ENCODE measurements around the gene BARX2.

BARX2 gene

DNA sequence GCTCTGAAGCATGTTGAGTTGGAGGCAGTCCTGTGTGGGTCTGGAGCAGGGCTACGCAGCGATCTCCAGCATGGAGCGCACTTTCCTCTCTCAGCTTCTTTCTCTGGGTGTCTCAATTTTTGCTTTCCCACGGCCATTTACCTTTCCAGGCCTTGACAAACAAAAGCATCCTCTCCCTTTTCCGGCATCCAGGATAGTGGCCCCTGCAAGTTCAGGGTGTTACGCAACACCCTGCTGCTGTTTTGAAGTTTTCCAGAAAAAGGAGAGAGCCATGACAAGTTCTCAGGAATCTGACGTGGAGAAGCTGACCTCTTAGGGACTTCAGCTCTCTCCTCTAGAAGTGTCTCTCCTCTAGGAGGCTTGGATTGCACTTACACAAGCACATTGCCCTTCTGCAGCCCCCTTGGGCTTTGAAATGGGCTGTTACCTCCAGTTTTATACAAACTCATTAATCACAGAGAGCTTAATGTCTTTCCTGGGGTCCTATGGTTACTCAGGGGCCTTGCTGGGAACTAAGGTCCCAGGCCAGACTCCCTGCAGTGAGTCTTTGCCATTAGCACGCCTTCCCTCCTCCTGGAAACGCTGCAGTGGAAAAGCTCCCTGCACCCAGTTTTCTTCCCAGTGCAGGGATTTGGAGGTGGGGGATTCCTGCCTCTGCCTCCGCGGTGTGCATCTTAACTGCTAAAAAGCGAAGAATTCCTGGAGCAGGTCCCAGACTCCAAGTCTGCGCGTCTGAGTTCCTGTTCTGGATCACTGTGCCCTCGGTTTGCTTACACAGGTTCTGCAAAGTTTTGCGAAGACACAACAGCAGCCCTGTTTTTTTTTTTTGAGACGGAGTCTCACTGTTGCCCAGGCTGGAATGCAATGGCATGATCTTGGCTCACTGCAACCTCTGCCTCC is 80.4 kb downstream of the BARX2 start:
- Mint-ChIP-seq H3K27me3 (no peaks in the 10 kb centered on the region), H3K9me3 (peaks cover 2% of the 10 kb centered on the region), H3K36me3 (ENCODE audit: insufficient read depth) (no peaks in the 10 kb centered on the region), H3K4me3 (no peak overlapping the region), H3K27ac (ENCODE audit: low read depth) (no peak overlapping the region), H3K4me1 (no peaks in the 10 kb centered on the region)
- DNase-seq (ENCODE audit: low spot score in 2 of 2) (no peak), ATAC-seq (replicated peaks; ENCODE audit: extremely low read depth, poor library complexity, severe bottlenecking) (no peak)

DNA sequence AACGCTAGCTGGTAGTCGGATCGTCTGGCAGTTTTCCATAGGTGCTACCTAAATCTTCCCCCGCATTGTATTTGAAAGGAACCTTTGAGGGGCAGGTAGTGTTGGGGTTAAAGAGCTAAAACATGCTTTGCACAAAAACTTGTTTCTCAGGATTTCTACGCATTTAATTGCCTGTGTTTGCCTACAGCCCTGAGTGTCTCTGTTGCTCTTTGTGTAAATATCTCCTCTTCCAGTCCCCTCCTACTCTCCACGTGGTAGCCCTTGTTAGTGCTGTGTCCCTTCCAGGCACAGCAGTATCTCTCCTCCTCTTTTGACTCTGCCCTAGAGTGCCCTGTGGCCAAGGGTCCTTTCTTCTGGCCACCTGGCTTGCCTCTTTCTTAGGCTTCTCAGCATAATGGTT is 81.7 kb downstream of the BARX2 start:
- Mint-ChIP-seq H3K27me3 (no peaks in the 10 kb centered on the region), H3K4me1 (no peaks in the 10 kb centered on the region), H3K36me3 (ENCODE audit: insufficient read depth) (no peaks in the 10 kb centered on the region), H3K9me3 (no peaks in the 10 kb centered on the region), H3K4me3 (no peak overlapping the region), H3K27ac (ENCODE audit: low read depth) (no peak overlapping the region)
- ATAC-seq (replicated peaks; ENCODE audit: extremely low read depth, poor library complexity, severe bottlenecking) (no peak), DNase-seq (ENCODE audit: low spot score in 2 of 2) (no peak)

DNA sequence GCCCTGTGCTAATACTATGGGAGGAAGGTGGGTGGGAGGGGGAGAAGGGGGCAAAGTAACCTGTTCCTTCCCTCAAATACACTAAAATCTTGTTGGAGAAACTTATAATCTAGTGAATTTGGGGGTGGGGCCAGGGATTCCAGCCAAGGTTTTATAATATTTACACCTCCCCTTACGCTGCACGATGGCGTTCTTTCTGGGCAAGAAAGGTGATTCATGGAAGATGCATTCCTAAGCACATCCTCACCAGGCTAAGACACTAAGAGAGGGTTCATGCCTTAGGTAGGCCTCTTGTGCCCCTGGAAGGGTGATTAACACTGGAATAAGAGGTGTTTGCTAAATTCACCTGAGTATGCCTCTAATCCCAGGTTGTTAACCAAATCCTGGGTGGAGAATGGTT is 82.6 kb downstream of the BARX2 start:
- ATAC-seq (replicated peaks; ENCODE audit: extremely low read depth, poor library complexity, severe bottlenecking) (no peak), DNase-seq (ENCODE audit: low spot score in 2 of 2) (no peak)
- Mint-ChIP-seq H3K9me3 (no peaks in the 10 kb centered on the region), H3K27ac (ENCODE audit: low read depth) (no peak overlapping the region), H3K4me1 (no peaks in the 10 kb centered on the region), H3K36me3 (ENCODE audit: insufficient read depth) (no peaks in the 10 kb centered on the region), H3K27me3 (no peaks in the 10 kb centered on the region), H3K4me3 (no peak overlapping the region)

DNA sequence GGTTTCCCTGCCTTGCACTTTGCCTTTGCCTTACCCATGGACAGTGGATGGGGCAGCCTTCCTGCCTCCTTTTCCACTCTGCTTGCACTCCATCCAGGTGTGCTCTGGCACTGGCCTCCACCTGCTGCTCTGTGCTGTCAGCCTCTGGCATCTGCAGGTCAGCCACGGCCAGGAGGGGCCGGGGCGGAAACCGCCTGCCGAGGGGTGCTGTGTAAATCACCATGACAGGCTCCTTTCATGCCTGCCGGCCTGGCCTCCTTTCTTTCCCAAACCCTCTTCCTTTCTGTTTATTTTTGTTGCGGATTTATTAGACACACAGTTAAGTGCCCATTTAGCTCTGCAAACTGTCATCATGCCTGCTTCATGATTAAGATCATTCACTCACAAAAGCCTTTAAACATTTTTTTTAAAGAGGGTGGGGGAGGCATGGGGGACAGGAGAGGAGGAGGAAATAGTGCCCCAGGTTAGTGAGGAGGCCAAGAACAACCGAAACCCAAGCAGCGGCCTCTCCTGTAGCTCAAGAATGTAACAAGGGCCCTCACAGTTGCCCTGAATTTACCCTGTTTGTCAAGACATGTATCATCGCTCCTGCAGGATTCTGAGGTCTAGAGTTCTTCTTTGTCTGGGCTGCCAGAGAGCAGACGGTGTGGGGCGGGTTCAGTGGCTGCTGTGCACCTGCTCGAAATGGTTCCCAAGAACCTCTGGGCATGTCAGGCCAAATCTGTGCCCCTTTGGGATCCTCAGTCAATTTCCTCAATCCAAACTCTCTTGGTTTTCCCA is 83.3 kb downstream of the BARX2 start:
- no peak for DNase-seq (ENCODE audit: low spot score in 2 of 2)
- Mint-ChIP-seq H3K4me3 (no peak overlapping the region), H3K4me1 (no peaks in the 10 kb centered on the region), H3K27ac (ENCODE audit: low read depth) (no peak overlapping the region), H3K36me3 (ENCODE audit: insufficient read depth) (no peaks in the 10 kb centered on the region), H3K9me3 (no peaks in the 10 kb centered on the region), H3K27me3 (no peaks in the 10 kb centered on the region)
- no peak for ATAC-seq (replicated peaks; ENCODE audit: extremely low read depth, poor library complexity, severe bottlenecking)

GRCh38 chr11:129460714-129461113 is 85.1 kb downstream of the BARX2 start:
- Mint-ChIP-seq H3K27me3 (no peaks in the 10 kb centered on the region), H3K27ac (ENCODE audit: low read depth) (no peak overlapping the region), H3K9me3 (no peaks in the 10 kb centered on the region), H3K4me1 (no peaks in the 10 kb centered on the region), H3K4me3 (no peak overlapping the region), H3K36me3 (ENCODE audit: insufficient read depth) (no peaks in the 10 kb centered on the region)
- no peak for ATAC-seq (replicated peaks; ENCODE audit: extremely low read depth, poor library complexity, severe bottlenecking)
- DNase-seq (ENCODE audit: low spot score in 2 of 2) = no peak

DNA sequence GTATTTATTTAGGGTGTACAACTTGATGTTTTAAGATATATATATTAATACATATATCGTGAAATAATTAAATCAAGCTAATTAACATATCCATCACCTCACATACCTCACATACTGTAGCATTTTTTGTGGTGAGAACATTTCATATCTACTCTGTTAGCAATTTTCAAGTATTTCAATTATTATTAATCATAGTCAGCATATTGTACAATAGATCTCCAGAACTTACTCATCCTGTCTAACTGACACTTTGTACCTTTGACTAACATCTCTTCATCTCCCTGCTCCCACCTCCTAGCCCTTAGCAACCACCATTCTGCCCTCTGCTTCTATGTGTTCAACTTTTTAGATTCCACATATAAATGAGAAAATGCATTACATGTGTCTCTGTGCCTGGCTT is 108.4 kb downstream of the BARX2 start:
- H3K4me1 Mint-ChIP-seq = no peaks in the 10 kb centered on the region
- no peak for DNase-seq (ENCODE audit: low spot score in 2 of 2)
- no peak overlapping the region for H3K27ac Mint-ChIP-seq (ENCODE audit: low read depth)
- H3K27me3 Mint-ChIP-seq = peaks cover 9% of the 10 kb centered on the region
- H3K4me3 Mint-ChIP-seq = no peak overlapping the region
- H3K9me3 Mint-ChIP-seq = peaks cover 18% of the 10 kb centered on the region
- H3K36me3 Mint-ChIP-seq (ENCODE audit: insufficient read depth) = no peaks in the 10 kb centered on the region
- ATAC-seq (replicated peaks; ENCODE audit: extremely low read depth, poor library complexity, severe bottlenecking) = no peak

DNA sequence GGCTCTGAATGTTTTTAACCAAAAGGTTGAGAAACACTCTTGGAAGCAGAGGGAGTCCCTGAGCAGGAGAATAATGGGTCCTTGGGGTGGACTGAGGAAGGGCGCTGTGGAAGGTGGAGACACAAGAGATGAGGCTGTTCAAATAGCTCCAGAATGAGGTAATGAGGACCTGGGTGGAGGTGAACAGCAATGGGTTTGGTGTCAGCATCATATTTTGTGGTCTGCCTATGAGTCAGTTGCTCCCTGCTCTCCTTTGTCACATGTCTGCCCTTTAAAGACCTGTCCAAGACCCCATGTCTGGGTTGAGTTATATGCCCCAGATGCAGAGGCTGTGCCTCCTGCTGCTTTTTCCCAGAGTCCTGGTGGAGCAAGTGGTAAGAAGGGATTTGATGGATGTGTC is 113.6 kb downstream of the BARX2 start:
- ATAC-seq (replicated peaks; ENCODE audit: extremely low read depth, poor library complexity, severe bottlenecking) = no peak
- DNase-seq (ENCODE audit: low spot score in 2 of 2) = no peak
- Mint-ChIP-seq H3K36me3 (ENCODE audit: insufficient read depth) (no peaks in the 10 kb centered on the region), H3K4me3 (no peak overlapping the region), H3K27ac (ENCODE audit: low read depth) (no peak overlapping the region), H3K27me3 (peaks cover 27% of the 10 kb centered on the region), H3K9me3 (peaks cover 22% of the 10 kb centered on the region), H3K4me1 (no peaks in the 10 kb centered on the region)

DNA sequence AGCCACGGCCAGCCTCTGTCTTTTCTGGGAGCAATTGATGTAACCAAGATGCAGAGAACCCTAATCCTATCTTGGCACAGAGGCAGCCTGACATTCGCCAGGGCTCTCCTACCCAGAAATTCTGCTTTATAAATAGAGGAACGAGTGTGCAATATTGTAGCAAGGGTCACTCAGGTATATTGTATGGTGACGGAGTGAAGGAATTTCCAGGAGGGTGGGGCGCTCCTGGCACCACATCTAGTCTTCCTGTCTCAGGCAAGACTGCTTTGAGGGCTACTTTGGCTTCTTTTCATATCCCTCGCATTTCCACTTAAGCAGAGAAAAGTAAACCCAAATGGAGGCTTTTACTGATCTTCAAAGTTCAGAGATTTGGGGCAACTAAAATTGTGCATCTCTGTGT is 114.4 kb downstream of the BARX2 start:
- Mint-ChIP-seq H3K4me1 (no peaks in the 10 kb centered on the region), H3K27me3 (peaks cover 27% of the 10 kb centered on the region), H3K27ac (ENCODE audit: low read depth) (no peak overlapping the region), H3K36me3 (ENCODE audit: insufficient read depth) (no peaks in the 10 kb centered on the region), H3K4me3 (no peak overlapping the region), H3K9me3 (peaks cover 27% of the 10 kb centered on the region)
- ATAC-seq (replicated peaks; ENCODE audit: extremely low read depth, poor library complexity, severe bottlenecking) = no peak
- no peak for DNase-seq (ENCODE audit: low spot score in 2 of 2)

GRCh38 chr11:129493746-129494145 is 118.1 kb downstream of the BARX2 start:
- Mint-ChIP-seq H3K4me3 (no peak overlapping the region), H3K36me3 (ENCODE audit: insufficient read depth) (no peaks in the 10 kb centered on the region), H3K9me3 (peaks cover 34% of the 10 kb centered on the region), H3K27me3 (peaks cover 19% of the 10 kb centered on the region), H3K4me1 (no peaks in the 10 kb centered on the region), H3K27ac (ENCODE audit: low read depth) (no peak overlapping the region)
- ATAC-seq (replicated peaks; ENCODE audit: extremely low read depth, poor library complexity, severe bottlenecking) (no peak), DNase-seq (ENCODE audit: low spot score in 2 of 2) (no peak)
